Loucy (cell line): ENCODE measurements around the gene SLX4.

Source experiments
- H2AFZ ChIP-seq: fragments of 200-600 bp; sonication (generic); 2 replicates; pipeline ENCODE4 v1.6.0; 2016; ENCODE audit warnings: antibody characterized with exemption, mild to moderate bottlenecking, low read length, moderate library complexity
- H3F3A ChIP-seq: fragments of 200-600 bp; 2 replicates; pipeline ENCODE4 v1.6.0; 2016; ENCODE audit warnings: antibody characterized with exemption, low read depth, mild to moderate bottlenecking
- H3K27me3 ChIP-seq: fragments of 200-600 bp; sonication (generic); 2 replicates; pipeline ENCODE4 v1.6.1; 2014; ENCODE audit warnings: low read length, mild to moderate bottlenecking; ENCODE audit not compliant: insufficient read depth, poor library complexity, severe bottlenecking
- H3K36me3 ChIP-seq: fragments of 200-600 bp; sonication (generic); 2 replicates; pipeline ENCODE4 v1.6.1; 2016; ENCODE audit warnings: low read length; ENCODE audit not compliant: insufficient read depth
- H3K4me1 ChIP-seq: fragments of 200-600 bp; sonication (generic); 2 replicates; pipeline ENCODE4 v1.5.1; 2014; ENCODE audit warnings: low read length, mild to moderate bottlenecking; ENCODE audit not compliant: insufficient read depth, poor library complexity, severe bottlenecking
- H3K4me2 ChIP-seq: fragments of 200-600 bp; sonication (generic); 2 replicates; pipeline ENCODE4 v1.6.0; 2014; ENCODE audit warnings: antibody characterized with exemption, low read length, low read depth, mild to moderate bottlenecking; ENCODE audit not compliant: poor library complexity, severe bottlenecking
- H3K4me3 ChIP-seq: fragments of 200-600 bp; sonication (generic); 2 replicates; pipeline ENCODE4 v1.5.1; 2014; ENCODE audit warnings: low read length, mild to moderate bottlenecking, mixed read lengths; ENCODE audit not compliant: poor library complexity, severe bottlenecking
- H3K79me2 ChIP-seq: fragments of 200-600 bp; sonication (generic); 2 replicates; pipeline ENCODE4 v1.6.1; 2014; ENCODE audit warnings: low read length; ENCODE audit not compliant: insufficient read depth
- H3K9ac ChIP-seq: fragments of 200-600 bp; sonication (generic); 2 replicates; pipeline ENCODE4 v1.6.0; 2014; ENCODE audit warnings: mild to moderate bottlenecking, low read depth, low read length, moderate library complexity; ENCODE audit not compliant: poor library complexity, severe bottlenecking
- H3K9me2 ChIP-seq: fragments of 200-600 bp; sonication (generic); replicated peaks from 2 replicates; pipeline ENCODE4 v1.6.1; 2016; ENCODE audit warnings: low read depth, low read length, mixed read lengths
- H3K9me3 ChIP-seq: fragments of 200-600 bp; sonication (generic); 2 replicates; pipeline ENCODE4 v1.6.1; 2014; ENCODE audit warnings: mild to moderate bottlenecking, antibody characterized with exemption, low read length, low read depth; ENCODE audit not compliant: insufficient read depth
- H4K20me1 ChIP-seq: fragments of 200-600 bp; sonication (generic); 2 replicates; pipeline ENCODE4 v1.6.0; 2014; ENCODE audit warnings: antibody characterized with exemption, low read length, mild to moderate bottlenecking; ENCODE audit not compliant: insufficient read depth, poor library complexity, severe bottlenecking
- CTCF ChIP-seq: fragments of 200-600 bp; sonication (generic); conservative IDR thresholded peaks from 2 replicates; pipeline ENCODE4 v1.5.1; 2014; ENCODE audit warnings: mild to moderate bottlenecking, antibody characterized with exemption, low read length
- EZH2phosphoT487 ChIP-seq: fragments of 200-600 bp; IDR thresholded peaks from 2 replicates; pipeline ENCODE4 v1.6.1; 2018; ENCODE audit warnings: antibody characterized with exemption, mild to moderate bottlenecking, moderate library complexity, borderline replicate concordance

Gene SLX4

GRCh38 chr16:3579776-3580175 is 31.6 kb downstream of the SLX4 start:
- Histone ChIP-seq H3K36me3 (no peaks in the 10 kb centered on the region), H3K9ac (peak overlapping the region; percentile 95), H3K9me2 (no peaks in the 10 kb centered on the region), H3K4me2 (peak overlapping the region; percentile 77), H3K79me2 (peaks cover 25% of the 10 kb centered on the region), H3K27me3 (no peaks in the 10 kb centered on the region), H4K20me1 (peaks cover 14% of the 10 kb centered on the region), H3F3A (no peaks in the 10 kb centered on the region), H3K4me3 (no peak overlapping the region), H3K4me1 (peaks cover 33% of the 10 kb centered on the region), H3K9me3 (no peaks in the 10 kb centered on the region), H2AFZ (no peak overlapping the region)
- TF ChIP-seq EZH2phosphoT487 = no peak
- TF ChIP-seq CTCF = no peak

GRCh38 chr16:3578610-3579551 is 32.5 kb downstream of the SLX4 start:
- peak overlapping the region; percentile 82 for H3K4me3 ChIP-seq
- peak overlapping the region; percentile 95 for H3K9ac ChIP-seq
- no peaks in the 10 kb centered on the region for H3F3A ChIP-seq
- no peaks in the 10 kb centered on the region for H3K9me3 ChIP-seq
- peak overlapping the region; percentile 77 for H3K4me2 ChIP-seq
- H3K79me2 ChIP-seq = peaks cover 34% of the 10 kb centered on the region
- no peaks in the 10 kb centered on the region for H3K36me3 ChIP-seq
- peaks cover 17% of the 10 kb centered on the region for H4K20me1 ChIP-seq
- no peaks in the 10 kb centered on the region for H3K9me2 ChIP-seq
- H3K27me3 ChIP-seq = no peaks in the 10 kb centered on the region
- no peak overlapping the region for H2AFZ ChIP-seq
- TF ChIP-seq CTCF = no peak
- TF ChIP-seq EZH2phosphoT487 = no peak
- peaks cover 33% of the 10 kb centered on the region for H3K4me1 ChIP-seq

- Histone ChIP-seq H3K27me3 (no peaks in the 10 kb centered on the region), H3K9me3 (no peaks in the 10 kb centered on the region), H3K4me3 (peak overlapping the region; percentile 82), H4K20me1 (peaks cover 23% of the 10 kb centered on the region), H3K36me3 (no peaks in the 10 kb centered on the region), H3K9me2 (no peaks in the 10 kb centered on the region), H3K4me1 (peaks cover 33% of the 10 kb centered on the region), H2AFZ (no peak overlapping the region), H3F3A (no peaks in the 10 kb centered on the region), H3K9ac (peak overlapping the region; percentile 95), H3K4me2 (peak overlapping the region; percentile 66), H3K79me2 (peaks cover 40% of the 10 kb centered on the region)
- no peak for TF ChIP-seq CTCF
Observed at GRCh38 chr16:3578121-3578520, 33.3 kb downstream of the SLX4 start.
